HEK293T (cell line): ENCODE data around the gene SUSD5.

ENCODE experiments used
- CTCF ChIA-PET: fragments of 350-600 bp; formaldehyde crosslinking; extraction: SDS; loops from one replicate; lab custom pipeline; 2021; ENCODE audit warnings: antibody characterized with exemption, inconsistent platforms; lab: Yijun Ruan, JAX
- POLR2A ChIA-PET: fragments of 350-600 bp; formaldehyde crosslinking; extraction: SDS; loops from one replicate; lab custom pipeline; 2020; ENCODE audit warnings: antibody characterized with exemption, inconsistent platforms; lab: Yijun Ruan, JAX
- DNase-seq: peaks from one replicate; pipeline ENCODE4 v3.0.0; 2012; ENCODE audit warnings: mixed read lengths; ENCODE audit errors: extremely low spot score
- ARNT ChIP-seq: fragments of 450-650 bp; IDR thresholded peaks from 2 replicates; pipeline ENCODE4 v1.6.1; 2017; ENCODE audit warnings: mild to moderate bottlenecking
- BHLHE40 ChIP-seq: fragments of 450-650 bp; IDR thresholded peaks from 2 replicates; pipeline ENCODE4 v1.6.1; 2016; ENCODE audit warnings: mild to moderate bottlenecking, moderate library complexity, borderline replicate concordance
- CTBP1 ChIP-seq: fragments of 450-650 bp; IDR thresholded peaks from 2 replicates; pipeline ENCODE4 v1.6.1; 2016; ENCODE audit warnings: borderline replicate concordance
- ELF4 ChIP-seq: fragments of 450-650 bp; IDR thresholded peaks from 2 replicates; pipeline ENCODE4 v1.6.1; 2017; ENCODE audit warnings: antibody characterized with exemption
- FOXA1 ChIP-seq: fragments of 450-650 bp; IDR thresholded peaks from 2 replicates; pipeline ENCODE4 v1.6.1; 2016; ENCODE audit warnings: mild to moderate bottlenecking
- FOXK2 ChIP-seq: fragments of 450-650 bp; IDR thresholded peaks from 2 replicates; pipeline ENCODE4 v1.6.1; 2016; ENCODE audit warnings: mild to moderate bottlenecking
- FOXM1 ChIP-seq: fragments of 450-650 bp; IDR thresholded peaks from 2 replicates; pipeline ENCODE4 v1.6.1; 2017; ENCODE audit warnings: mild to moderate bottlenecking, borderline replicate concordance
- HDGF ChIP-seq: fragments of 450-650 bp; IDR thresholded peaks from 2 replicates; pipeline ENCODE4 v1.6.1; 2017; ENCODE audit warnings: antibody characterized with exemption, borderline replicate concordance
- L3MBTL2 ChIP-seq: fragments of 450-650 bp; conservative IDR thresholded peaks from 2 replicates; pipeline ENCODE4 v1.6.1; 2016; ENCODE audit warnings: mild to moderate bottlenecking
- LEF1 ChIP-seq: fragments of 450-650 bp; IDR thresholded peaks from 2 replicates; pipeline ENCODE4 v1.6.1; 2017; ENCODE audit warnings: mild to moderate bottlenecking, borderline replicate concordance
- NFRKB ChIP-seq: fragments of 450-650 bp; IDR thresholded peaks from 2 replicates; pipeline ENCODE4 v1.6.1; 2016; ENCODE audit warnings: mild to moderate bottlenecking, moderate library complexity
- PKNOX1 ChIP-seq: fragments of 450-650 bp; IDR thresholded peaks from 2 replicates; pipeline ENCODE4 v1.6.1; 2016
- SP1 ChIP-seq: fragments of 450-650 bp; IDR thresholded peaks from 2 replicates; pipeline ENCODE4 v1.6.1; 2017
- SUZ12 ChIP-seq: fragments of 450-650 bp; IDR thresholded peaks from 2 replicates; pipeline ENCODE4 v1.6.1; 2016; ENCODE audit warnings: mild to moderate bottlenecking
- TARDBP ChIP-seq: fragments of 450-650 bp; IDR thresholded peaks from 2 replicates; pipeline ENCODE4 v1.6.1; 2016
- ZNF384 ChIP-seq: fragments of 450-650 bp; IDR thresholded peaks from 2 replicates; pipeline ENCODE4 v1.6.1; 2016

Gene SUSD5

DNA sequence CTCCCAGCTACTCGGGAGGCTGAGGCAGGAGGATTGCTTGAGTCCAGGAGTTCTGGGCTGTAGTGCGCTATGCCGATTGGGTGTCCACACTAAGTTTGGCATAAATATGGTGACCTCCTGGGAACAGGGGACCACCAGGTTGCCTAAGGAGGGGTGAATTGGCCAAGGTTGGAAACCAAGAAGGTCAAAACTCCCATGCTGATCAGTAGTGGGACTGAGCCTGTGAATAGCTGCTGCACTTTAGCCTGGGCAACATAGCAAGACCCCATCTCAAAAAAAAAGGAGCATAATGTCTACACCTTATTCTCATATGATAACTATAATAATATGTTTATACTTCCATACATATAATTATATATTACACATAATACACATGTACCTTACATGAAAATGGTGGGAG, 115.6 kb downstream of the SUSD5 start:
- ChIA-PET CTCF (no interaction called here), POLR2A (no interaction called here)
- DNase-seq, result no peak
- no peak for TF ChIP-seq ELF4
- no peak for TF ChIP-seq ARNT
- TF ChIP-seq SUZ12, result no peak
- no peak for TF ChIP-seq CTBP1
- no peak for TF ChIP-seq FOXK2
- no peak for TF ChIP-seq LEF1
- TF ChIP-seq BHLHE40, result no peak
- no peak for TF ChIP-seq L3MBTL2
- no peak for TF ChIP-seq FOXM1
- no peak for TF ChIP-seq SP1
- no peak for TF ChIP-seq TARDBP
- no peak for TF ChIP-seq ZNF384
- no peak for TF ChIP-seq HDGF
- TF ChIP-seq FOXA1, result no peak
- no peak for TF ChIP-seq PKNOX1
- no peak for TF ChIP-seq NFRKB

- no peak for TF ChIP-seq HDGF
- TF ChIP-seq NFRKB, result no peak
- no peak for TF ChIP-seq FOXA1
- TF ChIP-seq ELF4, result no peak
- no peak for TF ChIP-seq FOXK2
- TF ChIP-seq BHLHE40, result no peak
- ChIA-PET CTCF (no interaction called here), POLR2A (interaction anchor here (0.7 kb wide), 1 partner anchor 14 kb away, joined by 3 read pairs; the partner anchor contains the start of gene CRTAP)
- no peak for DNase-seq
These were observed 118.4 kb downstream of the SUSD5 start for GRCh38 chr3:33100229-33100628.
